ENCODE results near the gene BNIP3.

DNA sequence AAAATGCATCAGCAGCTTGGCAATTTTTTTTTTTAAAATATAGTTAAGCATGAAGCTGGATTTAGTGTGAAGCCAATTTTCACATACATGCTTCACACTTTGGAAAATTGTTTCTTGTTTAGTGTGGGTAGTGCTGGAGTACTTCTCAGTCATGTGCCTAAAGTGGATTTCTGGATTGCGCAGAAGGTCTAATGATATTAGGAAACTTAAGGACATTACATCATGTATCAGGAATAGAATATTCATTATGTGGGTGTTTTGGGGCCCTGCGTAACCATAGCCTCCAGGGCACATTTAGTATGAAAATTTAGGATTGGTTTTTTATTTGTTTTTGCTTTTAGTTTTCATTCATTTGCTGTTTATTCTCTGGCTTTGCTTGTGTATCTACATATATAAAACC lies 28.8 kb upstream of the BNIP3 start:
- TF ChIP-seq, protein P1, sequence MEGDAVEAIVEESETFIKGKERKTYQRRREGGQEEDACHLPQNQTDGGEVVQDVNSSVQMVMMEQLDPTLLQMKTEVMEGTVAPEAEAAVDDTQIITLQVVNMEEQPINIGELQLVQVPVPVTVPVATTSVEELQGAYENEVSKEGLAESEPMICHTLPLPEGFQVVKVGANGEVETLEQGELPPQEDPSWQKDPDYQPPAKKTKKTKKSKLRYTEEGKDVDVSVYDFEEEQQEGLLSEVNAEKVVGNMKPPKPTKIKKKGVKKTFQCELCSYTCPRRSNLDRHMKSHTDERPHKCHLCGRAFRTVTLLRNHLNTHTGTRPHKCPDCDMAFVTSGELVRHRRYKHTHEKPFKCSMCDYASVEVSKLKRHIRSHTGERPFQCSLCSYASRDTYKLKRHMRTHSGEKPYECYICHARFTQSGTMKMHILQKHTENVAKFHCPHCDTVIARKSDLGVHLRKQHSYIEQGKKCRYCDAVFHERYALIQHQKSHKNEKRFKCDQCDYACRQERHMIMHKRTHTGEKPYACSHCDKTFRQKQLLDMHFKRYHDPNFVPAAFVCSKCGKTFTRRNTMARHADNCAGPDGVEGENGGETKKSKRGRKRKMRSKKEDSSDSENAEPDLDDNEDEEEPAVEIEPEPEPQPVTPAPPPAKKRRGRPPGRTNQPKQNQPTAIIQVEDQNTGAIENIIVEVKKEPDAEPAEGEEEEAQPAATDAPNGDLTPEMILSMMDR (IDR thresholded peaks at IDR 0.05; ENCODE audit: insufficient read depth, low read length), result no peak
- TF ChIP-seq GABPA (IDR thresholded peaks at IDR 0.05; ENCODE audit: low read depth) (no peak), POLR2AphosphoS5 (IDR thresholded peaks at IDR 0.05; ENCODE audit: low read depth) (no peak)
